Stimulated activated CD8-positive, alpha-beta memory T cell treated with anti-CD3 and anti-CD28 coated beads, Interleukin-4, amount 100 ng/mL, for 1 hour (primary cell): ENCODE measurements around the gene EYS.
"Not testable (repeated sequence)": the region's sequence is repeated elsewhere in the genome, so short reads cannot be mapped to it uniquely, and the experiment has no call there.

Experiments
- DNase-seq, 2 donors: peaks; one replicate each; pipeline ENCODE4 v3.0.0-alpha.2; 2020; ENCODE audit warnings: low read depth in 2 of 2, low spot score in 1 of 2

Gene EYS

GRCh38 chr6:65637289-65638046 is 69.6 kb downstream of the EYS start:
- DNase-seq = no peak

- DNase-seq = no peak
Measured at GRCh38 chr6:65633501-65633900, 73.5 kb downstream of the EYS start.

- DNase-seq = no peak
Measured at GRCh38 chr6:65631711-65632110, 75.3 kb downstream of the EYS start.

GRCh38 chr6:65627434-65627999 is 79.5 kb downstream of the EYS start:
- not testable (repeated sequence) for DNase-seq

- DNase-seq = no peak
Measured at GRCh38 chr6:65627015-65627414, 80.0 kb downstream of the EYS start.

GRCh38 chr6:65623566-65623965 is 83.5 kb downstream of the EYS start:
- DNase-seq = no peak

- no peak for DNase-seq
Measured at GRCh38 chr6:65610746-65611145, 96.3 kb downstream of the EYS start.

- DNase-seq = no peak
Measured at GRCh38 chr6:65595540-65595939, 111.5 kb downstream of the EYS start.

- no peak for DNase-seq
Measured at GRCh38 chr6:65570340-65570739, 136.7 kb downstream of the EYS start.

- DNase-seq = no peak
Measured at GRCh38 chr6:65569505-65569904, 137.5 kb downstream of the EYS start.

- not testable (repeated sequence) for DNase-seq
Measured at GRCh38 chr6:65569056-65569455, 138.0 kb downstream of the EYS start.

GRCh38 chr6:65566117-65566516 is 140.9 kb downstream of the EYS start:
- no peak for DNase-seq

GRCh38 chr6:65558071-65558470 is 149.0 kb downstream of the EYS start:
- DNase-seq = no peak

GRCh38 chr6:65557224-65557623 is 149.8 kb downstream of the EYS start:
- DNase-seq = no peak

GRCh38 chr6:65546894-65547293 is 160.1 kb downstream of the EYS start:
- no peak for DNase-seq

GRCh38 chr6:65545920-65546319 is 161.1 kb downstream of the EYS start:
- DNase-seq = no peak

- no peak for DNase-seq
Measured at GRCh38 chr6:65538644-65539043, 168.4 kb downstream of the EYS start.

GRCh38 chr6:65537600-65537999 is 169.4 kb downstream of the EYS start:
- no peak for DNase-seq

GRCh38 chr6:65531533-65531932 is 175.5 kb downstream of the EYS start:
- DNase-seq = no peak

- DNase-seq = no peak
Measured at GRCh38 chr6:65524232-65524631, 182.8 kb downstream of the EYS start.

GRCh38 chr6:65505736-65506135 is 201.3 kb downstream of the EYS start:
- no peak for DNase-seq

- DNase-seq = no peak
Measured at GRCh38 chr6:65501045-65501444, 206.0 kb downstream of the EYS start.

GRCh38 chr6:65483652-65484051 is 223.4 kb downstream of the EYS start:
- not testable (repeated sequence) for DNase-seq
